VCaP (cell line): ENCODE data around the gene TRAF4.

Experiments used
- H3K27ac ChIP-seq: fragments of 450-650 bp; 2 replicates; pipeline ENCODE4 v1.5.1; 2017
- TF ChIP-seq, protein P1 (sequence below): fragments of 450-650 bp; conservative IDR thresholded peaks from 2 replicates; pipeline ENCODE4 v1.5.1; 2017; ENCODE audit warnings: mild to moderate bottlenecking, moderate library complexity

Gene TRAF4

DNA sequence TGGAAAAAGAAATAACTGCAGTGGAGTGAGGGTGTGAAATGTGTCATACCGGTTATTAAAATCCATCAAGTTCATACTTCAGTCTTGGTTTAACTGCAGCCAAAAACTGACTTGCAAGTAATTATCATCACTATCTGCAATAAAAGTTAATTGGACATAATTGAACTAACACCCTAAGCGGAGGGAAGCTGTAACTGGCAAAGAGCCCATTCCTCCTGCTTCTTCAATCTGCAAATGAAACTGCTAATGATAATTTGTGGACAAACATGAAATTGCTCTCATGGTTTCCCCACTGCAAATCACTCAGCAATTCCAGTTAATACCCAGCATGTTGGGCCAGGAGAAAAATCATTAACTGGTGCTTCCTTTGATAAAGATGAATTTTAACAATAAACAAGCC is 52.3 kb downstream of the TRAF4 start:
- H3K27ac ChIP-seq: no peak overlapping the region
- TF ChIP-seq, protein P1, sequence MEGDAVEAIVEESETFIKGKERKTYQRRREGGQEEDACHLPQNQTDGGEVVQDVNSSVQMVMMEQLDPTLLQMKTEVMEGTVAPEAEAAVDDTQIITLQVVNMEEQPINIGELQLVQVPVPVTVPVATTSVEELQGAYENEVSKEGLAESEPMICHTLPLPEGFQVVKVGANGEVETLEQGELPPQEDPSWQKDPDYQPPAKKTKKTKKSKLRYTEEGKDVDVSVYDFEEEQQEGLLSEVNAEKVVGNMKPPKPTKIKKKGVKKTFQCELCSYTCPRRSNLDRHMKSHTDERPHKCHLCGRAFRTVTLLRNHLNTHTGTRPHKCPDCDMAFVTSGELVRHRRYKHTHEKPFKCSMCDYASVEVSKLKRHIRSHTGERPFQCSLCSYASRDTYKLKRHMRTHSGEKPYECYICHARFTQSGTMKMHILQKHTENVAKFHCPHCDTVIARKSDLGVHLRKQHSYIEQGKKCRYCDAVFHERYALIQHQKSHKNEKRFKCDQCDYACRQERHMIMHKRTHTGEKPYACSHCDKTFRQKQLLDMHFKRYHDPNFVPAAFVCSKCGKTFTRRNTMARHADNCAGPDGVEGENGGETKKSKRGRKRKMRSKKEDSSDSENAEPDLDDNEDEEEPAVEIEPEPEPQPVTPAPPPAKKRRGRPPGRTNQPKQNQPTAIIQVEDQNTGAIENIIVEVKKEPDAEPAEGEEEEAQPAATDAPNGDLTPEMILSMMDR: no peak
